WERI-Rb-1 (cell line): ENCODE measurements around the gene HMG20B.

Source experiments
- DNase-seq: peaks from one replicate; pipeline ENCODE4 v3.0.0-alpha.2; 2020
- H3K27ac ChIP-seq: fragments of 250-450 bp; sonication (Bioruptor Pico); 2 replicates; pipeline ENCODE4 v1.5.1; 2020; ENCODE audit warnings: mild to moderate bottlenecking, moderate library complexity
- H3K27me3 ChIP-seq: fragments of 250-450 bp; sonication (Bioruptor Pico); 2 replicates; pipeline ENCODE4 v1.5.1; 2021; ENCODE audit warnings: mild to moderate bottlenecking, low read depth, moderate library complexity; ENCODE audit not compliant: insufficient read depth, severe bottlenecking
- H3K36me3 ChIP-seq: fragments of 250-450 bp; sonication (Bioruptor Pico); 2 replicates; pipeline ENCODE4 v1.5.1; 2020; ENCODE audit warnings: mild to moderate bottlenecking, moderate library complexity
- H3K4me3 ChIP-seq: 2 replicates; pipeline ENCODE4 v1.5.1; 2011; ENCODE audit warnings: low read depth, mild to moderate bottlenecking, control low read depth, low read length
- H3K9me3 ChIP-seq: fragments of 250-450 bp; sonication (Bioruptor Pico); 2 replicates; pipeline ENCODE4 v1.5.1; 2021; ENCODE audit warnings: mild to moderate bottlenecking, moderate library complexity; ENCODE audit not compliant: severe bottlenecking
- CTCF ChIP-seq: IDR thresholded peaks from 2 replicates; pipeline ENCODE4 v1.5.1; 2011; ENCODE audit warnings: low read depth, mild to moderate bottlenecking, control low read depth, inconsistent platforms, low read length

The HMG20B gene

GRCh38 chr19:3615524-3616135 is 42.9 kb downstream of the HMG20B start:
- H3K36me3 ChIP-seq = peaks cover 31% of the 10 kb centered on the region
- DNase-seq = no peak
- no peaks in the 10 kb centered on the region for H3K9me3 ChIP-seq
- no peak overlapping the region for H3K4me3 ChIP-seq
- H3K27ac ChIP-seq = no peak overlapping the region
- TF ChIP-seq CTCF = no peak
- H3K27me3 ChIP-seq = no peaks in the 10 kb centered on the region

DNA sequence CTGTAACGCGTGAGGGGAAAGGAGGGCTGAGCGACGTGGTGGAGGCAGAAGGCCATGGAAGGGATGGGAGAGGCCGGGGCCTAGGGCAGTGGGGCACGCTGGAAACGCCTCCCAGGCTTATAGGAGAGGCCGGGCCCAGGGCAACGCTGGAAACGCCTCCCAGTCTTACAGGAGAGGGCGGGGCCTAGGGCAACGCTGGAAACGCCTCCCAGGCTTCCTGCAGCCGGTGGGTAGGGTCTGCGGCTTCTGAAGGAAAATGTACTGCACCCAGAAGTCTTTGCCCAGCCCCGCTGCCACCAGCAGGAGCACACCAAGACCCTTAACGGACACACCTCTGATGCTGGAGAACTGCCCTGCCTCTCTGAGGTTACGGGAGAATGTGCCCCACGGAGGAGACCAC is 44.7 kb downstream of the HMG20B start:
- DNase-seq = no peak
- TF ChIP-seq CTCF = no peak
- no peaks in the 10 kb centered on the region for H3K27me3 ChIP-seq
- peaks cover 30% of the 10 kb centered on the region for H3K36me3 ChIP-seq
- no peak overlapping the region for H3K27ac ChIP-seq
- no peak overlapping the region for H3K4me3 ChIP-seq
- H3K9me3 ChIP-seq = no peaks in the 10 kb centered on the region

DNA sequence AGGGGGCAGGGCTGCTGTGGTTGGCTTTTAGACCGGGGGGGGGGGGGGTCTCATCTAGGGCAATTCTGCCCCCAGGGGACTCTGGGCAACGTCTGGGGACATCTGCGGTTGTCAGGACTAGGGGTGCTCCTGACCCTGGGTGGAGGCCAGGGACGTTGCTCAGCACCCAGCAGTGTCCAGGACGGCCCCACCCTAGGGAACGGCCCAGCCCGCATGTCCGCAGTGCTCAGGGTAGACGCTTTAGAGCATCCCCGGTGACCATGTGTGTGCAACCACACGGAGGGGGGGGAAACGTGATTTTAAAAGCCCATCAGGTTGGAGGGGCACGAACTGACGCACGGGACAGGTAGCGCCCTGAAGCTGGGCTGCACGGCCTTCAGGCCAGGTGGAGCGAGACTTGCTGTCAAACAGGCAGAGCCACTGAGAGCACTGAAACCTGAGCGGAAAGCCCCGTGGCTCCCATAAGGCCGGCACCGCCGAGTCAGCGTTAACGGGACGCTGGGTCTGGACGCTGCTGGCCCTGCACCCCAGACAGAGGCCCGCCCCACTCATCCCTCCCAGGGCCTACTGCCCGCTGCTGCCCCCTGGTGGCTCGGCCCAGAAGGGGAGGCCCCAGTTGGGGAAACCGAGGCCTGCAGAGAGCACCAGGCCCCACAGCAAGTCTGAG is 45.5 kb downstream of the HMG20B start:
- TF ChIP-seq CTCF = peak; percentile 92
- H3K36me3 ChIP-seq = peaks cover 32% of the 10 kb centered on the region
- no peak overlapping the region for H3K4me3 ChIP-seq
- H3K9me3 ChIP-seq = no peaks in the 10 kb centered on the region
- no peak overlapping the region for H3K27ac ChIP-seq
- peak; percentile 69 for DNase-seq
- no peaks in the 10 kb centered on the region for H3K27me3 ChIP-seq

DNA sequence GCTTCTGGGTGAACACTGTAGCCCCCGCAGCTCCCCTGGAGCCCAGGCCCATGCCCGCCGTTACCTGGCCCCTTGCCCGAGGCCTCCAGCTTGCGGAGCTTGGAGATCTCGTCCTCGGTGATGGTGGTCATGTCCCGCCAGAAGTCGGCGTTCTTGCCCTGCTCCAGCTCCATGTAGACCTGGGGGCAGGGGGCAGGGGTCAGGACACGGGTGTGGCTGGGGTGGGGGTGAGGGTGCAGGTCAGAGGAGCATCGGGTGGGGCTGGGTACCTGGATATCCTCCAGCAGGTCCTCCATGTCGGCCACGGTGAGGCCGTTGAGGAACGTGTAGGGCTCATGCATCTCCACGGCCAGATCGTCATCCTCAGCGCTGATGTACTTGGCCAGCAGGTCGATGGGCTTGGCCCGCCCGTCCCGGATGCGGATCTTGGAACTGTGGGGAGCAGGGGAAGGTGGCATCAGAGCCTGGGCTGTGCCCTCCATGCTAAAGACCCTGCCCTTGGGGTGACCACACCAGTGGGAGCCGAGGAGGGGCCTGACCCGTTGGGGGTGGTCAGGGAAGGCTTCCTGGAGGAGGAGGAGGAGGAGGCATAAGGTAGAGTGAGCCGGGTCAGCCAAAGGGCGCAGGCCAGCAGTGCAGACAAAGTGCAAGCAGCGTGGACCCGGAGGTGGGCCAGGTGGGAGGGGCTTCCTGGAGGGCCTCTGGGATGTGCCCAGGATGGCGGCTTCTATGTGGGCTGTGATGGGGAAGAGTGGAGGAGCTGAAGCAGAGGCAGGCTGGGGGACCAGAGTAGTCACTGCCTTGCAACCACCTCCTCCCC is 46.3 kb downstream of the HMG20B start:
- TF ChIP-seq CTCF = no peak
- peaks cover 29% of the 10 kb centered on the region for H3K36me3 ChIP-seq

DNA sequence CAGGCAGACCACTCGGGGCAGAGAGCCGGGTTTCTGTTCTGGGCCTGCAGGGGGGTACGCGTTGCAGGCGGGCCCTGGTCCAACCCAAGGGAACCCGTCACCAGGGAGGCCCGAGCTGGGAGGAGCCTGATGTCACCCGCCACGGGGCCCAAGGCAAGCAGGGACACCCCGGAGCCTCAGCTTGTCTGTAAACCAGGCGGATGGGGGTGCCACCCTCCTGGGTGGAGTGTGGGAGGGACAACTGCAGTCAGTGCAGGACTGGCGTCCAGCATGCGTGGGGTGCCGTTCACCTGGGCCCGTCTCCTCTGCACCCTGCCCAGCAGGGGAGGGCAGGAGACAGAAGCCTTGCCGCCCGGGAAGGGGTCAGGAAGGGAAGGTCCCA is 46.9 kb downstream of the HMG20B start:
- peaks cover 29% of the 10 kb centered on the region for H3K36me3 ChIP-seq

More for the DNA sequence above, 46.3 kb downstream of the HMG20B start:
- H3K9me3 ChIP-seq = no peaks in the 10 kb centered on the region
- no peak overlapping the region for H3K27ac ChIP-seq
- H3K27me3 ChIP-seq = no peaks in the 10 kb centered on the region
- H3K4me3 ChIP-seq = no peak overlapping the region
- DNase-seq = no peak

More for the DNA sequence above, 46.9 kb downstream of the HMG20B start:
- no peak for TF ChIP-seq CTCF
- Histone ChIP-seq H3K27me3 (no peaks in the 10 kb centered on the region), H3K9me3 (no peaks in the 10 kb centered on the region), H3K27ac (no peak overlapping the region), H3K4me3 (no peak overlapping the region)
- no peak for DNase-seq
